HepG2 (cell line): ENCODE data around the gene TCOF1. TPM values are rescaled to one million over a fixed set of nuclear protein-coding genes. Genes with fewer than 3 reads are reported as not detected.

Experiments
- ATAC-seq: fragments of 200-7000 bp; cut with Tn5 transposase; 3 replicates; pipeline ENCODE4 v1.9.1; 2020; ENCODE audit warnings: mild to moderate bottlenecking, moderate library complexity
- BruUV-seq: library from RNA; stranded (reverse); fragments of 400-500 nt; replicated peaks from 2 replicates; lab custom pipeline; 2021; lab: Mats Ljungman, UMichigan
- CTCF ChIA-PET: fragments of 300-600 bp; formaldehyde crosslinking; extraction: SDS; loops from one replicate; lab custom pipeline; 2021; ENCODE audit warnings: low total read pairs, inconsistent platforms, low intra/inter-chr PET ratio; lab: Yijun Ruan, JAX
- POLR2A ChIA-PET: fragments of 350-600 bp; sonication (Branson Sonifier 250); formaldehyde crosslinking; loops from one replicate; lab custom pipeline; 2020; ENCODE audit warnings: antibody characterized with exemption, inconsistent platforms; lab: Yijun Ruan, JAX
- DNase-seq: peaks from one replicate; pipeline ENCODE4 v3.0.0-alpha.2; 2015; ENCODE audit warnings: low spot score
- FAIRE-seq: peaks from 3 replicates; lab custom pipeline; 2011; peaks lifted over from hg19 to GRCh38; lab: Jason Lieb, UNC
- H2AFZ ChIP-seq: one replicate; pipeline ENCODE4 v1.6.1; 2011; ENCODE audit warnings: low read length, inconsistent platforms
- H3K27ac ChIP-seq: fragments of 300-600 bp; 3 replicates; pipeline ENCODE4 v1.8.0; 2011; ENCODE audit warnings: mixed run types, mild to moderate bottlenecking, mixed read lengths, low read length, inconsistent platforms; ENCODE audit not compliant: insufficient read depth; ENCODE audit errors: extremely low read length
- H3K27me3 ChIP-seq, 2 experiments: fragments of 200-600 bp in 1 of 2; 2 replicates in 1 of 2; 3 replicates in 1 of 2; pipeline versions ENCODE4 v1.6.0 to v1.8.0; 2011; ENCODE audit warnings: low read length in 2 of 2, mild to moderate bottlenecking in 2 of 2, moderate library complexity in 2 of 2, inconsistent platforms in 1 of 2; ENCODE audit not compliant: insufficient read depth in 2 of 2, control insufficient read depth in 1 of 2
- H3K36me3 ChIP-seq, 2 experiments: fragments of 200-600 bp in 1 of 2; replicated peaks in 1 of 2; 2 replicates in 1 of 2; 3 replicates in 1 of 2; pipeline versions ENCODE4 v1.5.1 to v1.8.0; 2011; ENCODE audit warnings: low read length in 2 of 2, inconsistent platforms in 1 of 2; ENCODE audit not compliant: insufficient read depth in 2 of 2, control insufficient read depth in 1 of 2
- H3K4me1 ChIP-seq: 2 replicates; pipeline ENCODE4 v1.5.1; 2012; ENCODE audit warnings: low read length, inconsistent platforms; ENCODE audit not compliant: insufficient read depth
- H3K4me2 ChIP-seq: 2 replicates; pipeline ENCODE4 v1.6.0; 2011; ENCODE audit warnings: low read depth, low read length, inconsistent platforms
- H3K4me3 ChIP-seq, 3 experiments: fragments of 200-600 bp in 1 of 3; sonication (generic), shearing (Covaris generic) in 1 of 3; replicated peaks in 1 of 3; 2 replicates each; pipeline ENCODE4 v1.5.1; 2011 to 2016; ENCODE audit warnings: low read length in 3 of 3, inconsistent platforms in 2 of 3, low read depth in 2 of 3, mild to moderate bottlenecking in 2 of 3, control low read depth in 1 of 3, mixed read lengths in 1 of 3; ENCODE audit not compliant: insufficient read depth in 1 of 3
- H3K79me2 ChIP-seq: one replicate; pipeline ENCODE4 v1.6.1; 2011; ENCODE audit warnings: low read length, inconsistent platforms; ENCODE audit not compliant: insufficient read depth
- H3K9ac ChIP-seq: 2 replicates; pipeline ENCODE4 v1.6.0; 2011; ENCODE audit warnings: mild to moderate bottlenecking, low read depth, low read length, inconsistent platforms; ENCODE audit not compliant: insufficient read depth
- H3K9me3 ChIP-seq: 2 replicates; pipeline ENCODE4 v1.5.1; 2012; ENCODE audit warnings: mild to moderate bottlenecking, low read length
- H4K20me1 ChIP-seq: 2 replicates; pipeline ENCODE4 v1.6.0; 2011; ENCODE audit warnings: inconsistent platforms, mild to moderate bottlenecking, low read length, moderate library complexity; ENCODE audit not compliant: insufficient read depth
- RARA ChIP-seq: IDR thresholded peaks from 2 replicates; pipeline ENCODE4 v1.6.1; 2016; ENCODE audit warnings: missing genetic modification reagents, missing compliant biosample characterization
- ZNF34 ChIP-seq: sonication (generic); formaldehyde crosslinking; IDR thresholded peaks from 2 replicates; pipeline ENCODE4 v1.4.0; 2020; ENCODE audit warnings: mild to moderate bottlenecking, missing genetic modification reagents, borderline replicate concordance
- ZNF530 ChIP-seq: sonication (generic); formaldehyde crosslinking; IDR thresholded peaks from 2 replicates; pipeline ENCODE4 v1.5.0; 2020; ENCODE audit warnings: low read depth, mild to moderate bottlenecking, missing genetic modification reagents
- ZNF713 ChIP-seq: sonication (generic); formaldehyde crosslinking; IDR thresholded peaks from 2 replicates; pipeline ENCODE4 v1.4.0; 2020; ENCODE audit warnings: mild to moderate bottlenecking, missing genetic modification reagents
- WGBS: methylation state at CpG from one replicate; pipeline ENCODE4 v1.1.6; 2017; ENCODE audit warnings: low lambda C conversion rate; 5-methylcytosine and 5-hydroxymethylcytosine counted together
- in situ Hi-C: cut with HindIII; loops from 2 replicates; pipeline ENCODE4 v1.10.0; 2017; ENCODE audit warnings: low pct_unique_long_range_greater_than_20kb; ENCODE audit not compliant: extremely low pct_ligation_motif_present
- intact Hi-C: fragments of 100-400 bp; cut with micrococcal nuclease; formaldehyde crosslinking; loops from one replicate; pipeline ENCODE4 v1.10.0; 2022; ENCODE audit not compliant: unreplicated experiment
- polyA plus RNA-seq, 8 experiments: library from polyadenylated mRNA; depleted of rRNA in 3 of 8; stranded (reverse) in 7 of 8; unstranded in 1 of 8; fragments of >200 nt; fragmentation: Illumina TruSeq in 4 of 8; extraction: Trizol in 4 of 8; gene quantifications; 2 replicates each; pipeline versions ENCODE4 v1.2.1 to v1.2.3, GENCODE V29; 2011 to 2016; ENCODE audit warnings: low read depth in 4 of 8, missing spikeins in 1 of 8, mixed read lengths in 1 of 8; ENCODE audit not compliant: insufficient read depth in 1 of 8
- total RNA-seq, 5 experiments: library from RNA; depleted of rRNA; stranded (reverse); fragments of >200 nt; fragmentation: Illumina TruSeq; extraction: Trizol; gene quantifications; 2 replicates each; pipeline ENCODE4 v1.2.3, GENCODE V29; 2016; ENCODE audit warnings: low read depth in 1 of 5
- TF ChIP-seq, protein P1 (sequence below): sonication (generic); formaldehyde crosslinking; IDR thresholded peaks from 2 replicates; pipeline ENCODE4 v1.4.0; 2020; ENCODE audit warnings: missing genetic modification reagents
- TF ChIP-seq, protein P2 (sequence below): sonication (generic); formaldehyde crosslinking; IDR thresholded peaks from 2 replicates; pipeline ENCODE4 v1.5.0; 2020; ENCODE audit warnings: missing genetic modification reagents, mild to moderate bottlenecking, borderline replicate concordance
- TF ChIP-seq, protein P3 (sequence below): IDR thresholded peaks from 2 replicates; pipeline ENCODE4 v1.6.1; 2012; ENCODE audit warnings: low read length, improper control_type of control experiment
- TF ChIP-seq, protein P4 (sequence below): sonication (generic); formaldehyde crosslinking; IDR thresholded peaks from 2 replicates; pipeline ENCODE4 v1.4.0; 2020; ENCODE audit warnings: missing genetic modification reagents

TCOF1 gene
- total and polyA plus RNA-seq, 2 of the 13 experiments (the other 11 are each of a cell fraction or from before 2014, with no cell fraction given) = 10.1 to 41.6 TPM

DNA sequence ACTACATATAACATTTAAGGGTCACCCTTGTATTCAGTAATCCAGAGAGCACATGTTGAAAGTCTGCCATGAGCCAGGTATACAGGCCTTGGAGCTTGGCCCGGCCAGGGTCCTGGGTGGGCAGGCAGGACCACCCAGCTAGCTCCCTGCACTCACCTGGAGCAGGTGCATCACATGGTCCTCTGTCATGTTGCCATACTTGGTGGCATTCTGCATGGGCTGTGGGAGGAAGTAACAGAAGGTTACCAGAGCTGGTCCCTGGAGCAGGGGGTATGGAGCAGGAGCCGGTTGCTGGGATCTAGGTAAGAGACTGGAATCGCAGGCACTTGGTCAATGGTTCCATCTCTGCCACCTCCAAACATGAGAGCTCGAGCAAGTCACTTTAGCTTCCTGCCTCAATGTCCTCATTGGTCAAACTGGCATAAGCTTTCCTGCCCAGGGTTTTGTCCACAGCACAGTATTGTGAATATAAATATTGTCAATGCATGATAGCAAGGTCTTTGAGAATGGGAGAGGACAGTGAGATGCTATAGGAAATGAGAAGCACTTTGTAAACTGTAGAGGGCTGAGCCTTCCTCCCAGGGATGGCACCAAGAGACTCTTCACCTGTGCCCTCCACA is 48.7 kb downstream of the TCOF1 start:
- Histone ChIP-seq H3K4me2 (no peak overlapping the region), H2AFZ (no peak overlapping the region), H3K4me3 (no peak overlapping the region), H3K36me3 (peaks cover 6 to 21% of the 10 kb centered on the region in 2 experiments; a peak in 4 of 5 replicates), H4K20me1 (no peaks in the 10 kb centered on the region), H3K27ac (no peak overlapping the region)
- no peak for DNase-seq
- no peak for ATAC-seq
- WGBS = 100% methylated on average over 2 of the region's 4 CpGs
- in situ Hi-C loops = no loop called here
- no TSS peak for BruUV-seq
- POLR2A ChIA-PET = interaction anchor here (1.3 kb wide), 1 partner anchor 44 kb away, joined by 3 read pairs; the partner anchor contains the start of gene RPS14
- intact Hi-C loops = no loop called here
- no peak for FAIRE-seq
- CTCF ChIA-PET = no interaction called here
- TF ChIP-seq, protein P1, sequence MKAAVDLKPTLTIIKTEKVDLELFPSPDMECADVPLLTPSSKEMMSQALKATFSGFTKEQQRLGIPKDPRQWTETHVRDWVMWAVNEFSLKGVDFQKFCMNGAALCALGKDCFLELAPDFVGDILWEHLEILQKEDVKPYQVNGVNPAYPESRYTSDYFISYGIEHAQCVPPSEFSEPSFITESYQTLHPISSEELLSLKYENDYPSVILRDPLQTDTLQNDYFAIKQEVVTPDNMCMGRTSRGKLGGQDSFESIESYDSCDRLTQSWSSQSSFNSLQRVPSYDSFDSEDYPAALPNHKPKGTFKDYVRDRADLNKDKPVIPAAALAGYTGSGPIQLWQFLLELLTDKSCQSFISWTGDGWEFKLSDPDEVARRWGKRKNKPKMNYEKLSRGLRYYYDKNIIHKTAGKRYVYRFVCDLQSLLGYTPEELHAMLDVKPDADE (CRISPR knock-in tag) = no peak
- TF ChIP-seq, protein P2, sequence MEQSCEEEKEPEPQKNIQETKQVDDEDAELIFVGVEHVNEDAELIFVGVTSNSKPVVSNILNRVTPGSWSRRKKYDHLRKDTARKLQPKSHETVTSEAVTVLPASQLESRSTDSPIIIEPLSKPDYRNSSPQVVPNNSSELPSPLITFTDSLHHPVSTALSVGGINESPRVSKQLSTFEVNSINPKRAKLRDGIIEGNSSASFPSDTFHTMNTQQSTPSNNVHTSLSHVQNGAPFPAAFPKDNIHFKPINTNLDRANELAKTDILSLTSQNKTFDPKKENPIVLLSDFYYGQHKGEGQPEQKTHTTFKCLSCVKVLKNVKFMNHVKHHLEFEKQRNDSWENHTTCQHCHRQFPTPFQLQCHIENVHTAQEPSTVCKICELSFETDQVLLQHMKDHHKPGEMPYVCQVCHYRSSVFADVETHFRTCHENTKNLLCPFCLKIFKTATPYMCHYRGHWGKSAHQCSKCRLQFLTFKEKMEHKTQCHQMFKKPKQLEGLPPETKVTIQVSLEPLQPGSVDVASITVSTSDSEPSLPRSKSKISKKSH (CRISPR knock-in tag) = no peak
- TF ChIP-seq ZNF530 (CRISPR knock-in tag) = no peak
- TF ChIP-seq, protein P3, sequence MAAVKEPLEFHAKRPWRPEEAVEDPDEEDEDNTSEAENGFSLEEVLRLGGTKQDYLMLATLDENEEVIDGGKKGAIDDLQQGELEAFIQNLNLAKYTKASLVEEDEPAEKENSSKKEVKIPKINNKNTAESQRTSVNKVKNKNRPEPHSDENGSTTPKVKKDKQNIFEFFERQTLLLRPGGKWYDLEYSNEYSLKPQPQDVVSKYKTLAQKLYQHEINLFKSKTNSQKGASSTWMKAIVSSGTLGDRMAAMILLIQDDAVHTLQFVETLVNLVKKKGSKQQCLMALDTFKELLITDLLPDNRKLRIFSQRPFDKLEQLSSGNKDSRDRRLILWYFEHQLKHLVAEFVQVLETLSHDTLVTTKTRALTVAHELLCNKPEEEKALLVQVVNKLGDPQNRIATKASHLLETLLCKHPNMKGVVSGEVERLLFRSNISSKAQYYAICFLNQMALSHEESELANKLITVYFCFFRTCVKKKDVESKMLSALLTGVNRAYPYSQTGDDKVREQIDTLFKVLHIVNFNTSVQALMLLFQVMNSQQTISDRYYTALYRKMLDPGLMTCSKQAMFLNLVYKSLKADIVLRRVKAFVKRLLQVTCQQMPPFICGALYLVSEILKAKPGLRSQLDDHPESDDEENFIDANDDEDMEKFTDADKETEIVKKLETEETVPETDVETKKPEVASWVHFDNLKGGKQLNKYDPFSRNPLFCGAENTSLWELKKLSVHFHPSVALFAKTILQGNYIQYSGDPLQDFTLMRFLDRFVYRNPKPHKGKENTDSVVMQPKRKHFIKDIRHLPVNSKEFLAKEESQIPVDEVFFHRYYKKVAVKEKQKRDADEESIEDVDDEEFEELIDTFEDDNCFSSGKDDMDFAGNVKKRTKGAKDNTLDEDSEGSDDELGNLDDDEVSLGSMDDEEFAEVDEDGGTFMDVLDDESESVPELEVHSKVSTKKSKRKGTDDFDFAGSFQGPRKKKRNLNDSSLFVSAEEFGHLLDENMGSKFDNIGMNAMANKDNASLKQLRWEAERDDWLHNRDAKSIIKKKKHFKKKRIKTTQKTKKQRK = no peak
- no peak for TF ChIP-seq ZNF713 (CRISPR knock-in tag)
- TF ChIP-seq RARA (CRISPR knock-in tag) = no peak
- TF ChIP-seq, protein P4, sequence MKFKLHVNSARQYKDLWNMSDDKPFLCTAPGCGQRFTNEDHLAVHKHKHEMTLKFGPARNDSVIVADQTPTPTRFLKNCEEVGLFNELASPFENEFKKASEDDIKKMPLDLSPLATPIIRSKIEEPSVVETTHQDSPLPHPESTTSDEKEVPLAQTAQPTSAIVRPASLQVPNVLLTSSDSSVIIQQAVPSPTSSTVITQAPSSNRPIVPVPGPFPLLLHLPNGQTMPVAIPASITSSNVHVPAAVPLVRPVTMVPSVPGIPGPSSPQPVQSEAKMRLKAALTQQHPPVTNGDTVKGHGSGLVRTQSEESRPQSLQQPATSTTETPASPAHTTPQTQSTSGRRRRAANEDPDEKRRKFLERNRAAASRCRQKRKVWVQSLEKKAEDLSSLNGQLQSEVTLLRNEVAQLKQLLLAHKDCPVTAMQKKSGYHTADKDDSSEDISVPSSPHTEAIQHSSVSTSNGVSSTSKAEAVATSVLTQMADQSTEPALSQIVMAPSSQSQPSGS (CRISPR knock-in tag) = no peak
- no peak for TF ChIP-seq ZNF34 (CRISPR knock-in tag)
- TF ChIP-seq, all 625 proteins: peak for 0
- H3K9ac ChIP-seq = no peak overlapping the region
- H3K27me3 ChIP-seq = no peaks in the 10 kb centered on the region
- peaks cover 15% of the 10 kb centered on the region for H3K4me1 ChIP-seq
- peaks cover 2% of the 10 kb centered on the region for H3K79me2 ChIP-seq
- no peaks in the 10 kb centered on the region for H3K9me3 ChIP-seq
